Measurements from ENCODE around the gene MTMR1.

Gene MTMR1

DNA sequence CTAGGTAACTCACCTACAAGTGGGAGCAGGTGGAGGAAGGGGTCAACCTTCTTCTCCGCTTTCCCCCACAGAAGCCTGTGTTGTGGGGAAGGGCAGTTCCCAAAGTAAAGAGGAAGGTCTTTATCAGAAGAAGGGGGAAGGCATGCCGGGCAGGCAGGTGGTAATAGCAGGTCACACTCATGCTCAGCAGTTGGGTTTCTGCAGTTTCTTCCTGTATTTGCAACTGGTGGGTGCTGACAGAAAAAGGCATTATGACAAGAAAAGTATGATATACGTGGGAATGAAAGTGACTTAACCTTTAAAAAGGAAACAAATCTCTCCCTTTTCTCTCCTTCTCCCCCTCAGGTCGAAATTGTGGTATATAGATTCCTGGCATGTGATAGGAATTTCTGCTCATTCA is 3.7 kb downstream of the MTMR1 start:
- DNase-seq (ENCODE audit: low spot score): no peak

DNA sequence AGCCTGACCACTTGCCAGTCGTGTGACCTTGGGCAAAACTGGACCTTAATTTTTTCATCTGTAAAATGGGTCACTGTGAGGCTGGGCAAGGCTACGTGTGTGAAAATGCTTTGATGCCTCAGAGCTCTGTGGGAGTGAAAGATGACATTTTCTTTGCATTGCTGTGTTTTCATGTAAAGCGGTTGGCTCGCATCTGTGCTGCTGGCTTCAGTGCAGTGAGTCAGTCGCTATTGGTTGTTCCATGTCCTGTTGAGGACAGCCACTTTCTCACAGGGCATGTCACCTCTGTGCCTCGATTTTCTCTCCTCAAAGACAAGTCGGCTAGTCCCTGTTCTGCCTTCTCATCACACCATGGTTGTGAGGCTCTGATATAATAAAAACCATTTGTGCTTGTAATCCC is 4.4 kb downstream of the MTMR1 start:
- DNase-seq (ENCODE audit: low spot score): no peak

DNA sequence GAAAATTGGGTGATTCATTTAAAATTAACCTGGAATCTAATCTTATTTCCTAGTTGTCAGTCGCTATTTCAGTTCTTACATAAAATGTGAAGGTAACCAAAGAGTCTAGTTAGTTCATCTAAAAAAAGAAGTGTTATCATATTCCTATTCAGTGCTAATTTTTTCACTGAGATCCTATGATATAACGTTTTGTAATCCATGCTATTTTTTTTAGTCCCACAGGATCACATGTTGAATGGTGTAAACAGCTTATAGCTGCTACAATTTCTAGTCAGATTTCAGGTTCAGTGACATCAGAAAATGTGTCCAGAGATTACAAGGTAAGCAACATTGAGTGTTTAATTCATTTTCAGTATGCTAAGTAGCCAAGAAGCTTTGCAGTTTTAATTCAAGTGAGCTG is 5.8 kb downstream of the MTMR1 start:
- DNase-seq (ENCODE audit: low spot score): no peak

DNA sequence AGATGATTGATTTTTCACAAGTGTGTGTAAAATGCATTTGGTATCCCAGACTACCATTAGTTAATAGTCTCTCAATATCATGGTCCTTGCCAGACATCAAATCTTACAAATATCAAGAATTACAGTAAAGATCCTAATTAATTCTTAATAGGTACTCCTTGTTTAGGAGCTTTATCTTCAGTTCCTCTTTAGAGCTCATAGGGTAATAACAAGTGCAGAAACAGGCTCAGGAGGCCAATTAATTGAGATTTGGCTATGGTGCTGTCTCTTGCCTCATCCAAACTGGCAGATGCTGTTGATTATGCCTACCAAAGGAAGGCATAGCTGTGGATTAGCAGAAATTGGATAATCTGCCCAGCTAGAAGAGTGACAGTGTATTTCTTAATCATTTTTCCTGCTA is 6.9 kb downstream of the MTMR1 start:
- peak; percentile 45 for DNase-seq (ENCODE audit: low spot score)

DNA sequence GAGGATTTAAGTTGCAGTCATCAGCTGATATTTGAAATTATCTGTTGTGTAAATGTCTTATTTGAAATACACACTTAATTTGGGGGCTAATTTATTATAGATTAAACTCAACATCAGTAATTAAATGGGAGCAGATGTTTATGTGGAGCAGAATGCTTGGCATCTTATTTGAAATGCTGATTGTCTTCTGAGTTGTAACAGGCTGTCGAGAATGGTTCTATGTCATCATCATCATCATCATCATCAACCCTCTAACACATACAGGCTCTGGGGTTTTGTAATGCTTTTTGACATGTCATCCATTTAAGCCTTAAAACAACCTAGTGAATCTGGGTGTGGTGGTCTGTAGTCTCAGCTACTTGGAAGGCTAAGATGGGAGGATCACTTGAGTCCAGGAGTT is 8.2 kb downstream of the MTMR1 start:
- DNase-seq (ENCODE audit: low spot score): no peak

DNA sequence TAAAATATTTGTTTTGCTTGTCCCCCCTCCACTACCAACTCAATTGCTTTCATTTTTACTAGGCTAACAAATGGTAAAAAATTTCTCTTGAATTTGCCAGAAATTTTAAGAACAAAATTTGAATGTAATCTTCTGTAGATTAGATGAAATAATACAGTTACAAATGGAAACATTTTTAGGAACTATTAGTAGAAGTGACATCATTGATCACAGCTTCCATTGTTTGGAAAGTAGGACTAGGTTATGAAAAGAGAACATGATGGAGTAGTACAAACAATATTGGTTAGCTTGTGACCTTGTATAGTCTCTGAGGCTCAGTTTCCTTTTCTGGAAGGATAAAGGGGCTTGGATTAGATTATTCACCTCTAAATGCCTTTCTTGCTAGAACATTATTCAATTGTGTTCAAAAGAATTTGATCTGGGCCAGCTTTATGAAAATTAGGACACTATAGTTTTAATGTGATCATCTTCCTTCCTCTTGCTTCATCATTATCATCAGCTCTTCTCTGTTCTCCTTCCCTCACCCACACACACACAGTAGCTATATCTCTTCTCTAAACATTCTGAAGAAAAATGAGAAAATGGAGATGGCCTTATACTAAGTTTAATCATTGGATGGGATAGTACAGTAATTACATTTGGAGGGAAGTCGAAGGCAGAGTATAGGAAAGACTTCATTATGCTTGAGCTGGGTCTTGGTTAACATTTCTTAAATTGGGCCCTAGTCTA is 9.9 kb downstream of the MTMR1 start:
- no peak for DNase-seq (ENCODE audit: low spot score)

DNA sequence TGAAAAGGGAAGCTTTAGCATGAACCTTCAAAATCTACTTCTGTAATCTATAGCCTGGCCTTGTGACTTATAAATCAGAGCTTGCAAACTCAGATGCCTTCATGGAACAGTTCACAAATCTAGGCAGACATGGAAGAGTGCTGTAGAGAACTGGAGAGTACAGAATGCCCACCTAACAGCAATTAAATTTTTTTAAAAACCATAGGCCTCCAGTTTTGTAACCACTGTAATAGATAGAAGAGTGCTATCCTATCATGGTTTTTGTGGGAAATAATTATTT is 10.4 kb downstream of the MTMR1 start:
- no peak for DNase-seq (ENCODE audit: low spot score)

DNA sequence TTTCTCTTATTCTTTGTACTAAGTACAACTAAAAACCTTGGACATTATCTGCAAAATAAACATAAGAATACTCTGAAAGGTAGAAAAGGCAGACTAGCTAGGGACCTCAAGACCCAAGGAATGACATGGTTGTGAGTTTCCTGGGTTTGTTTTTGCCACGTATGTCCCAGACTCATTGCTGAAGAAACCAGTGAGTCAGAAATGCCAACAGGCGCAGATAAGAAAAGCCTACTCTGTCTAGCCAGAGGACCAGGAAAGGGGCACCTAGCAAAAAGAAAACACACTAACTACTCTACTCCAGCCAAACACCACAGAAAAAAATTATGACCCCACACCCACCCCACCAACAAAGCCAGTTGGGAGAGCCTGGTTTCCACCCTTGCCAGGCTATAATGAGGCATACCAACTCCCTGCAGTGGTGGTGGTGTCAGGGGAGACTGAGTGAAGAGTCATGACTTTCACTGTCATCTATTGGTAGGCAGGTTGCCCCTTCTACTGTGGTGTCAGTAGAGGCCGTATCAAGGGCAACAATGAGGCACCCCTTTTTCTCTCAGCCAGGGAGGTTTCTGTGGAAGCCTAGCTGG is 10.9 kb downstream of the MTMR1 start:
- DNase-seq (ENCODE audit: low spot score): no peak

DNA sequence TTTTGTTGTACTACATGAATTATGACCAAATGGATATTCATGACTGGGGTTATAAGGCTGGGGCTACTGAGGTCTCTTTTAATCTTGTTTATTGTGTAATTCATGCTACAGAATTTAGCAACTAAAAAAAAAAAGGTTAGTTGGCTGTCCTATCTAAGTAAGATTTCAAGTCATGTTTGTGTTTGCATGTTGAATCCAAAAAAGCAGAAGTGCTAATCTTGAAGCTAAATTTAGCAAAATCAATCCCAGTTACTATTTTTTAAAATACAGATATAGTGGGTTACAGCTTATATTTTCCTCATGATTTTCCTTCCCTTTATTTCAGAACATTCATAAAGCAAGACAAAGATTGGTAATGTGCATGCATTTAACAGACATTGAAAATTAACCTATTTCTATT is 19.4 kb downstream of the MTMR1 start:
- DNase-seq (ENCODE audit: low spot score): no peak

DNA sequence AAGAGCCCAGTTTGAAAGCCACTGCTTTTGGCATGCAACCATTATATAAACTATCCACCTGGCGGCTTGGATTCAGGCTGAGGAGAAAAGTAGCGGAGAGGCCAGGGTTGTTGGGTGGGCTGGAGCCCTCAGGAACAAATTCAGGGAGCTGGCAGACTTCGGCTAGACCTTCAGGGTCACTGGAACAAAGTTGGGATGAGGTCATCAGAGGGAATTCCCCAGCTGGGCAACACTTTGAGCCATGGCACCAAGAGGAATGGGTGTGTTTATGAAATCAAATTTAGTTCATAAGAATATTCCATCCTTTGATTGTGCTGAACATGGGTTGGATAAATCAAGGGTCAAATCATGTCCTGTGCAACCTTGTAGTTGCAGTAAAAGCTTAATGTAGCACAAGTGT is 22.0 kb downstream of the MTMR1 start:
- no peak for DNase-seq (ENCODE audit: low spot score)

DNA sequence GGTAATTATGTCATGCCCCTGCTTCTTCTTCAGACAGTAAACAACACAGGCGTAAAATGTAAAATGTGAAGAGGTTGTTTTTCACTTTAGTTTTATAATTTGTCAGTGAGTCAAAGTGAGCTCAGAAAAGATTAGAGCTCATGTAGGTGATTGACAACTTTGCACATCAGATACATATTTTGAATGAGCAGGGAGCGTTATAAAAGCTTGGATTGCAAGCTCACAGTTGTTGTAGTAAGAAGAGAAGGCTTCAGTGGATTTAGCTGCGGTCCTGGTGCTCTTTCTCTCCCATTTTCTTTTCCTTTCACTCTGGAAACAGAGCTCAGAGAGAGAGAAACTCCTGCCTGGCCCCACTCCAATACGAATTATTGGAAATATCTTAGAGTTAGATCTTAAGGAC is 26.4 kb downstream of the MTMR1 start:
- DNase-seq (ENCODE audit: low spot score): no peak

DNA sequence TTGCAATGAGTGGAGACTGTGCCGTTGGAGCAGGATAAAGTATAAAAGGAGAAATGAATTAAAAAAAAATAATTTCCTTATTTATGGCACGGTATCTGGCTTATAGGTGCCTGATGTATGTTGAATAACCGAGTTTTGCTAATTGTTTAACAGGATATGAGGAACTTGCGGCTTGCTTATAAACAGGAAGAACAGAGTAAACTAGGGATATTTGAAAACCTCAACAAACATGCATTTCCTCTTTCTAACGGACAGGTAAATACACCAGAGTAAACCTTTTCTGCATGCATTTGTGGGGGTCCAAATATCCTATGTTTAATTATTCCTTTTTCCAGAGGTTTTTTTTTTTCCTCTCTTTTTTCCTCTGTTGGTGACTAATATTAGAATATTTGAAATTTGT is 36.8 kb downstream of the MTMR1 start:
- no peak for DNase-seq (ENCODE audit: low spot score)

DNA sequence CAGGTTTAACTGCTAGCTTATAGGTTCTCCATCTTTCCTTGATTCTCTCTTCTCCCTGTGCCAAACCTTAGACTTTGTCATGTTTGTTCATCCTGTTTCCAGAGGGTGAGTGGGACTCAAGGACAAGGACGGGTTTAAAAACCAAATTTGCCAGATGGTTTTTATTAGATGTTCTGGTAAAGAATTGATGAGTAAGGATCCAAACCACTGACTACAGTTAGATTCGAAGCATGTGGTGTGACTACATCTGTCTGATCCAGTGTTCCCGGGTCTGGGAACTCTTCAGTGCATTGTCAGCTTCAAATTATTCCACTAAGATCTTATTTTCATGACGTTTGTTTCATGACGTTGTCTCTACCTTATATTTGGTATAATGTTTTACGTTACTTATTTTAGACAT is 37.5 kb downstream of the MTMR1 start:
- no peak for DNase-seq (ENCODE audit: low spot score)

DNA sequence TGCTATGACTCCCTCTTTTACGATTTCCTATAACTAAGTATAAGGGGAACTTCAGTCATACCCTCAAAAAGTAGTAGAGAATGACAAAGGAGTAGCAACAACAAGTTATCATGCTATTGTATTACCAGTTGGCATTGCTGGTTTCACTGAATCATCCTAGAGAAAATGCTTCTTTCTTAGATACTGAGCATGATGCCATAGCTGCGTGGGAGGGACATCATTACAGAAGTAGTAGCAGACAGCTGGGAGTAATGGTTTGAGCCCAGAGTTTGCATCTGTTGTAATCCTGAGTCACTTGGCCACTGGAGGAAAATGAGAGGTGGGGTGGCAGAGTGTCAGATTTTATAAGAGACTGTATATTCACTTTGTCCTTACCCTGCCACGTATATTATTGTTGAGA is 38.6 kb downstream of the MTMR1 start:
- no peak for DNase-seq (ENCODE audit: low spot score)

DNA sequence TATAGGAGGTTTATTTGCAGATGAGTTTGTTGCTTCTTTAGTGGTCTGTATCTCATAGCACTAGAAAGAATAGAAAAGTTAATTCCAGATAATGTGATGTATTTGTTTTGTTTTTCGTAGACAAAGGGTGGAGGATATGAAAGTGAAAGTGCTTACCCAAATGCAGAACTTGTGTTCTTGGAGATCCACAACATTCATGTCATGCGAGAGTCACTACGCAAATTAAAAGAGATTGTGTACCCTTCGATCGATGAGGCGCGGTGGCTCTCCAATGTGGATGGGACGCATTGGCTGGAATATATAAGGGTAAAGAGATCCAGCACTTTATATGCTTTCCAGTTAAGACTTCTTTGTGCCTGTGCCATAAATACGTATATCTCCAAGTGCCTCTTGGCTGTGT is 43.3 kb downstream of the MTMR1 start:
- no peak for DNase-seq (ENCODE audit: low spot score)

DNA sequence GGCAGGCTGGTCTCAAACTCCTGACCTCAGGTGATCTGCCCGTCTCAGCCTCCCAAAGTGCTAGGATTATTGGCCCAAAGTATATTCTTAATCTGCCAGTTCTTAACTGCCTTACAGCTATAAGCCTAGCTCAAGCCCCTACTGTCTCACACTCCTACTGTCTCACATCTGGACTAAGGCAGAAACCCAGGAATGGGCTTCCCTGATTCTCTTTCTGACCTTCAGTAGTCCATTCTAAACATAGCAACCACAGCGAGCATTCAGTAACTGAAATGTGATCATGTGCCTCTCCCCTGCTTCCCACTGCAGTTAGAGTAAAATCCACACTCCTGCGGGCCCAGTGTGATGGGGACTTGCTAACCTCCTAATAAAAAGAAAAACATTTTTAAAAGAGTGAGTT is 58.9 kb downstream of the MTMR1 start:
- no peak for DNase-seq (ENCODE audit: low spot score)

DNA sequence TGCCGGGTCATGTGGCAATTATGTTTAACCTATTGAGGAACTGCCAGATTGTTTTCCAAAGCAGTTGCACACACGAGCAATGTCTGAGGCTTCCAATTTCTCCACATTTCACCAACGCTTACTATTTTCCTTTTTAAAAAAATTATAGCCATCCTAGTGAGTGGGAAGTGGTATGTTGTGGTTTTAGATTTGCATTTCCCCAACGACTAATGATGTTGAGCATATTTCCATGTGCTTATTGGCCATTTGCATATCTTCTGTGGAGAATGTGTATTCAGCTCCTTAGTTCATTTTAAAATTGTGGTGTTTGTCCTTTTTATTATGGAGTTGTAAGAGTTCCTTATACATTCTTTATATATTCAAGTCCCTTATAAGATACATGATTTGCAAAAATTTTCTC is 60.2 kb downstream of the MTMR1 start:
- no peak for DNase-seq (ENCODE audit: low spot score)

DNA sequence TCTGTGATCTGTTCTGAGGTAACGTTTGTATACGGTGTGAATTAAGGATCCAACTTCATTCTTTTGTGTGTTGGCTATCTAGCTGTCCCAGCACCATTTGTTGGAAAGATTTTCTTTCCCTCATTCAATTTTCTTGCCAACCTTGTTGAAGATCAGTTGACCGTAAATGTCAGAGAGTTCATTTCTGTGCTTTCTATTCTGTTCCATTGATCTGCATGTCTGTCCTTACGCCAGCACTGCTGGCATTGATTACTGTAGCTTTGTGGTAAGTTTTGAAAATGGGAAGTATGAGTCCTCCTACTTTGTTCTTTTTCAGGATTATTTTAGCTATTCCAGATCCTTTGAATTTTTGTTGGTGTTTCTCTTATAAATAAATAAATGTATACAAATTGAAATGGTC is 60.8 kb downstream of the MTMR1 start:
- no peak for DNase-seq (ENCODE audit: low spot score)

DNA sequence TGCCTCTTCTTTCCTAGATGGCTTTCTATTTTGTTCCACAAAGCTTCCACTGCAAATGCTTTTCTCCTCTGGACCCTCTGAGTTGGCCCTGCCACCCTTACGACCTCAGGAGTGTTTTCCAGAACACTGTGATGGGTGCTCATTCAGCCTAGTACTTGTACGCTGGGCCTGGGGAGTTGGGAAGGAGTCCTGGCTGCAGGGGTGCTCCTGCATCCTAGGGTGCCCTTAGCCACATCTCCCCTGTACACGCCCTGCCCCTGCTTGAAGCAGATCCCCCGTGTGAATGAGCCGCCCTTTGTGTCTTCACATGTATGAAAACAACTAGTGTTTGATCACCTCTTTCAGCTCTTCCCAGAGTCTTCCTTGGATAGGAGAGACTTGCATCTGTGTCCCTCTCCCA is 64.2 kb downstream of the MTMR1 start:
- no peak for DNase-seq (ENCODE audit: low spot score)

DNA sequence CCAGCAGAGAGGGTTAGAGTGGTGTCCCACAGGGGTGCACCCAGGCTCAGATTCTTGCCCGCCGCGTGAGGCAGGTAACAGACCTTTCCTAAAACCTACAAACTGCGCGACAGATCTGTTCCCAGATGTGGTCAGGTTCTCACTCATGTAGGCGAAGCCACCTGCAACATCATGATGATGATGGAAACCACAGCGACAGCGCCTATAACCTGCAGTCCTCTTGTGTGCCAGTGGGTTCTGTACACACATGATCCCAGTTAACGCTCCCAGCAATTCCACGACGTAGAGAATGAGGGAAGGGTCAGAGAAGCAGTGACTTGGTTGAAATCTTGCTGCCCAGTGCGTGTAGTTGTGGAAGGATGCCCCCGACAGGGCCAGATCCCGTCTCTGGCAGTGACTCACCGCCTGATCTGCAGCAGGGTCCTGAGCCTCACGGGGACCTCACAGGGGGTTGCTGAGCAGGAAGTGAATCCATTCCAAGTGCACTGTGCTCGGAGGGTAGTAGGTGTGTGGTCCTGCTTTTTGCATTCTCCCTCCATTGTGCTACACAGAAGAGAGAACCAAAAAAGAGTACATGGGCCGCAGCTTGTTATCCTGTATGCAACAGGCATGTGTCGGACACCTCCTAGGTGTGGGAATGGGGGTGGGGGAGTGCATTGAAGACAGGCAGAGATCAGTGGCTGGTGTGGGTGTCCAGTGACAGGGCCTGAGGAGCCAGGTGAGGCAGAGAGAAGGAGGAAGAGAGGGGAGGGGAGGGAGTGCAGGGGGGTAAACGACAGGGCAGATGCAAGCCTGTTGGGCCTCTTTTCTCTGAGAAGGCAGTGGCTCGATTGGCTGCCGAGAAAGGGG is 66.6 kb downstream of the MTMR1 start:
- no peak for DNase-seq (ENCODE audit: low spot score)

DNA sequence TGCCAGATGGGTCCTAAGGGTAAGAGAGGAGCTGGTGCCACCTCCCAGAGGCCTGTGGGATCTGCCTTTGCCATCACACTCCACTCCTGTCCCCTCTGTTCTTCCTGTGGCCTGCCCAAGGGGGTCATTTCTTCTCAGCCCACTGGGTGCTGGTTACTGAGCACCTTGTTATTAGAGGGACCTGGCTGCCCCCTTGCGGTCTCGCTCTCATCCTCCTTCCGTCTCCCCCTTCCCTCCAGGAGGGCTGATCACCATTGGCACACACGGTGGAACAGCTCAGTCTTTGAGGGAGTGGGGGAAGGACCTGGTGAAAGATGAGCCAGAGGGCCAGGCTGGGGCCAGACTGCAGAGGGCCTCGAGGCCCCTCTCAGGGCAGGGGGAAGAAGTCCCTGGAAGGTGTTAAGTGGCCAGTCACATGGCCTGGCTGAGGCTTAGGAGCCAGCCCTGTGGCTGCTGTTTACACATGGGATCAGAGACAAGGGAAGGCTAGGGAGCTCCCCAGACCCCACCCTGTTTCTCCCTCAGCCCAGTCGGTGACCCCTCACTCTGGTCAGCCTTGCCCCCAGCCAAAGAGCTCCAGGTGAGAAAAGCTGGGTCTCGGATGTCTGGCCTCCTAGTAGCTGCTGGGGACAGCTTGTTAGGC is 68.1 kb downstream of the MTMR1 start:
- DNase-seq (ENCODE audit: low spot score): no peak

DNA sequence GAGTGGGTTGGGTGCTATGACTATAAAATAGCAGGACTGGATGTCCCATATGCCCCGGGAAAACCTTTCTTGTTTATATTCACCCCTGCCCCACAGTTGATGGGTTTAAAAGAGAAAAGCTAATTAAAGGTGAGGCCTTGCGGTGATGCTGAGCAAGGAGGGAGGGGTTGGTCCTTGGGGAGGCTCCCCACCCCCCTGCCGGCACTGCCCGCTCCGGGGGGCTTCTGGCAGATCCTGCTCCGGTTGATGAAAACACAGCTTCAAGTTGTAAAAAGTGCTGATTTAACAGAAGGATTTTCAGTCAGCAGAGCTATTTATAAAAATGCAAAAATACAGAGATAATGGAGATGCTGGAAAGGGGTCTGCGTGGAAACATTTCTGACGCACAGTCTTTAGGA is 68.6 kb downstream of the MTMR1 start:
- no peak for DNase-seq (ENCODE audit: low spot score)

Measured in D341Med (cell line).